HUDEP-2 (cell line): ENCODE results near the gene PPP1R1C.

Source experiments
- DNase-seq, 76 experiments: peaks; one replicate each; lab custom pipeline; 2025; ENCODE audit not compliant: unreplicated experiment in 76 of 76; lab: John Stamatoyannopoulos, UW

The PPP1R1C gene

GRCh38 chr2:182166841-182167240, 181.2 kb downstream of the PPP1R1C start:
- no peak for DNase-seq
